Left forelimb (tissue), 1 donor: ENCODE measurements around the gene CHRNA4.

Experiments
- DNase-seq: peaks from one replicate; pipeline ENCODE4 v3.0.0-alpha.2; 2018; ENCODE audit warnings: low spot score

Gene CHRNA4

GRCh38 chr20:63320616-63321147 is 40.5 kb downstream of the CHRNA4 start:
- no peak for DNase-seq

GRCh38 chr20:63320041-63320511 is 41.1 kb downstream of the CHRNA4 start:
- DNase-seq, result no peak

DNA sequence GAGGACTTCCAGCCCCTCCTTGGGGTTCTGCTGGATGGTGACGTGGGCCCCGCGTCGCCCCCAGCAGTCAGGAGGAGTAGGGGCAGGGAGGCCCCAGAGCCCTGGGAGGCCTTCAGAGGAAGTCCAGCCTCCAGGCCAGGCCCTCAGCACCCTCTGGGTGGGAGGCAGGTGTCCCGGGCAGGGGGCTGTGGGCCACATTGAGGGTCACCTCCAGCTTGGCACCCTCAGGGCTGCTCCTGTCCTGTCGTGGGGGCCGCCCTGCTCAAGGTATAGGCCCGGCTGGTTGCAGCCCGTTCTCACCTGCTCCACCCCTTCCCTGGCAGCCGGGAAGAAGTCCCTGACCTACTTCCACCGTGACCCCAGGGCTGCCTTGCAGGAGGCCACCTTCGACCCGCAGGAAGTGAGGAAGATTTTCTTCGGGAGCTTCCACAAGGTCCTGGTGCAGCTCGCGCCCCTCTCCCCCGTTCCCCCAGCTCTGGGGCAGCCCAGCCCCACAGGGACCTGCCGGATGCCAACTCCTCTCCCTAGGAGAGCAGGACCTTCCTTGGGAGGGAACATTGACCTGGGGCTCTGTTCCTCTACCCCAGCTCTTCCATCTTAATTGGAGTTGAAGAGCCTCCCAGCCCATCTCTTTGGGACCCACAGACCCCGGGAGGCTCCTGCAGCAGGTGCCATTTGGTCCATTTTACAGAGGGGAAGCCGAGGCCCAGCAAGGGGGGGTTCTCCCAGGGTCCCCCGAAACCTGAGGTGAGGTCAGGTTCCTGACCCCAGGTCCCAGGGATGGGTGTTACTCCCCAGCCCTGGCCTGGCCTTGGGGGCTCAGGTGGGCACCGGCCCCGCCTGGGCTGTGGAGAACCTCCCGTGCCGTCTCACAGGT is 41.7 kb downstream of the CHRNA4 start:
- no peak for DNase-seq

DNA sequence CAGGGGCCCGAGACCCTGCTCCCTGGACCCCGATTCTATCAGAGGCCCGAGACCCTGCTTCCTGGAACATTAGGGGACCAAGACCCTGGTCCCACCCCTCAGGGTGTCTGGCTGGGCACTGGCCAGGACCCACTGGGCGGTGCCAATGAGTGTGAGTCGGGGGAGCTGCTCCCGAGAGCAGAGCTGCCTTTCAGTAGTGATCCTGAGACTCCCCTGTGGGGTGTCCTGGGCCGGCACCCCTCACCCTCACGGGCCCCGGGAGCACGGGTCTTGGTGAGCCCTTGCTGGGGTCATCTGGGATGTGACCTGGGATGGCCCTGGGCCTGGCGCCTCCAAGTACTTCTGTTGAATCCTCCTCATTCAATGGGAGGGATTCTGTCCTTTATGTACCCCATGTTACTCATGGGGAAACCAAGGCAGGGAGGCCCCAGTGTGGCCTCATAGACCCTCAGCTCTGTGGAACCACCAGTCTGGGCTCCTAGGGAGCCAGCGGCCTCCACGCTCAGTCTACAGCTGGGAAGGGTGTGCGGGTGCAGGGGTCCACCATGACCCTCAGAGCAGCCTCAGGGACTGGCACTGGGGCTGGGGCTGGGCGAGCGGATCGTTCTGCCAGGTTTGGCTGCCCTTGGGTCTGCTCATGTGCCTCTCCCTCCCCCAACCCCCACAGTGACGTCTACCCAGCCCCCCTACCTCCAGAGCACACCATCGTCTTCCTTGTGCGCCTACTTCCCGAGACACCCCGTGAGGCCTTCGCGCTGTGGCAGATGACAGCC is 42.6 kb downstream of the CHRNA4 start:
- no peak for DNase-seq

- DNase-seq, result no peak
Measured at GRCh38 chr20:63317601-63318291, 43.4 kb downstream of the CHRNA4 start.

DNA sequence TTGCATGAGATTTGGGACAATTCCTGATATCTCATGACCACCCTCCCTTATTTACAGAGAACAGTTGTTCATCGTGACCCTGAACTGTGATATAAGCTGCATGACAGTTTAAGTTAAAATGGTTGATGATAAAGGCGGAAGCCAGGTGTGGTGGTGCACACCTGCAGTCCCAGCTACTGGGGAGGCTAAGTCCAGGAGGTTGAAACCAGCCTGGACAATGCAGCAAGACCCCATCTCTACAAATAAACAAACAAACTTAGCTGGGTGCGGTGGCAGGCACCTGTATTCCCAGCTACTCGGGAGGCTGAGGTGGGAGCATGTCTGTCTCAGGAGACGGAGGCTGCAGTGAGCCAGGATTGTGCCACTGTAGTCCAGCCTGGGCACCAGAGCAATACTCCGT is 44.1 kb downstream of the CHRNA4 start:
- no peak for DNase-seq

DNA sequence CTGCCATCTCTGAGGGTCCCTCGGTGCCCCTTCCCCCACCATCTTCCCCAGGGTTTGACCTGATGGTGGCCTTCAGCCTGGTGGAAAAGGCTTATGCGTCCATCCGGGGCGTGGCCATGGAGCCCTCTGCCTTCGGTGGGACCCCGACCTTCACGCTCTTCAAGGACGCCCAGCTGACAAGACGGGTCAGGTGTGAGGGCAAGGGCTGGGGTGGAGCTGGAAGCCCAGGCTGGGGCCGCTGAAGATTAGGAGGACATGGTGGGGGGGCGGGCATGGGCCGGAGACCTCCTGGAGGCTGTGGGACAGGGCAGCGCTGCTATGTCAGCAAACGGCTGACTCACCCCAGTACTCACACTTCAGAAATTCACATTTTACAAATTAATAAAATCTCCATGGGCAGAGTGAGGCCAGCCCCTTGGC is 44.6 kb downstream of the CHRNA4 start:
- DNase-seq, result no peak

DNA sequence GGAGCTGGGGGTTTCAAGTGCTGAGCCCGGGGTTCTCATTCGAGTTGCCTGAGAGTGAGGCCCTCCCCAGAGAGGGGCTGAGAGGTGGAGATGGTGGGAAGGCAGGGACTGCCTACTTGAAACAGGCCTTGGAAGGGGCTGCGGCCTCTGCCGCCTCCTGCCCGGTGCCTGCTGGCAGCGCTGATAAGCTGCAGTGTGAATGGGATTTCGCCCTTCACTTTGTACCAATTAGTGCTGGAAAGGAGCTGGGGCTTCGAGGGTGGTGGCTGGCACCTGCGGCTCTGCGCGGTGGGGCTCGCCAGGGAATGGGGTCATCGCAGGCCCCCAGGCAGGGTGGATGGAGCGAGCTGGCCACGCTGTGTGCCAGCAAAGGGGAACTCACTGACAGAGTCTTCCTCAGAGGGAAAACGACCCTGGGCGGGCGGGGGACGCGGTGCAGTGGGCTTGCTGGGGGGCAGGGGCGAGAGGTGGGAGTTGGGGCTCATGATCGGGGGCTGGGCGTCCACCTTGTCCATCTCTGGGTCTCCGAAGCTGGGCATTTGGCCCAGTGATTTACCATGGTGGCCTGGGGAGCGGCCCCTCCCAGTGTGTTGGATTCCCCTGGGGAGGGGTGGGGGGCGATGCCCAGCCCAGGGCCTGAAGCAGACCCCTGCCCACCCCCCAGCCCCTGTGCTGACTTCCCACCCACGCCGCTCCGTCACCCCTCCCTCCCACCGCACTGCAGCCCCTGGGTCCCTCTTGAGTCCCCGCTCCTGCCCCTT is 45.2 kb downstream of the CHRNA4 start:
- DNase-seq, result no peak

- DNase-seq, result no peak
Measured at GRCh38 chr20:63315240-63315689, 45.9 kb downstream of the CHRNA4 start.

DNA sequence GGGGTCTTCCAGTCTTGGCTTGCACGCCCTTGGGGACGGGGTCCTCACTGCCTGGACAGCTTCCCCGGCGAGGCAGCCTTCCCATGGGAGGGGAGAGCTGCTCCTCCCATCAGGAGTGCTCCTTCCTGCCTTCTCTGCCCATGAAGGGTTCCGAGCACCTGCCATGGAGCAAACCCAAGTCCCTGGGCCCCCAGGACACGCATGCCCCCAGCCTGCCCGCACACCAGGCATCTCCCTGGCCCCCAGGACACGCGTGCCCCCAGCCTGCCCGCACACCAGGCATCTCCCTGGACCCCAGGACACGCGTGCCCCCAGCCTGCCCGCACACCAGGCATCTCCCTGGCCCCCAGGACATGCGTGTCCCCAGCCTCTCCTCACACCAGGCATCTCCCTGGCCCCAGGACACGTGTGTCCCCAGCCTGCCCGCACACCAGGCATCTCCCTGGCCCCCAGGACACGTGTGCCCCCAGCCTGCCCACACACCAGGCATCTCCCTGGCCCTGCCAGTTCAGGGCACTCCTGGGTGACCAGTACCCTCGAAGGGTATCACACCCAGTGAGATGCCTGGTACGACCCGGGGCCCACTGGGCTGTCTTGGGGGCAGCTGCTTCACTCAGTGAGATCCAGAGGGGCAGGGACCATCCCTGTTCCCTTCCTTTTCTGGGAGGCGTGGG is 46.4 kb downstream of the CHRNA4 start:
- no peak for DNase-seq

- no peak for DNase-seq
Measured at GRCh38 chr20:63314015-63314471, 47.1 kb downstream of the CHRNA4 start.

DNA sequence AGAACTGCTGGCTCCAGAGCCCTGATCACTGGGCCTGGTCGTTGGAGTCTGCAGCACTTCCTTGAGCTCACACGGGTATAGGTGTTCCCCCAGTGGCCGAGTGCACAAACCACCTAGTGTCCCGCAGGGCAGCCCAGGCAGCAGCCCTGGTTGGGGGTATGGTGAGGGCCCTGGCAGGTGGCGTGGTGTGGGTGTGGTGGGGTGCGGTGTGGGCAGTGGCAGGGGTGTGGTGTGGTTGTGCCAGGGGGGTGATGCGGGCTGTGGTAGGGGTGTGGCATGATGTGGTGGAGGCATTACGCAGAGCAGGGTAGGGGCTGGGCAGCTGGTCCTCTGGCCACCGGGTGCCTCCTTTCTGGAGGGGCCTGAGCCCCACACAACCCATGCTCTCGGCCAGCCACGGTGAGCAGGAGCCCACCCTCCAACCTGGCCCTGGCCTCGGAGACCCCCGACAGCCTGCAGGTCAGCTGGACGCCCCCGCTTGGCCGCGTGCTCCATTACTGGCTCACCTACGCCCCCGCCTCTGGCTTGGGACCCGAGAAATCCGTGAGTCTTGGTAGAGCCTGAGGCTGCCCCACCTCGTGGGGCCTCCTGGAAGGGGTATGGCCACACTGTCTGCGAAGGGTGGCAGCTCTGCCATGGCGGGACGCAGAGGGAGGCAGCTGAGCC is 47.7 kb downstream of the CHRNA4 start:
- DNase-seq, result no peak

- no peak for DNase-seq
Measured at GRCh38 chr20:63312690-63313348, 48.3 kb downstream of the CHRNA4 start.

GRCh38 chr20:63312273-63312672 is 48.9 kb downstream of the CHRNA4 start:
- no peak for DNase-seq

- DNase-seq, result no peak
Measured at GRCh38 chr20:63311833-63312243, 49.3 kb downstream of the CHRNA4 start.

DNA sequence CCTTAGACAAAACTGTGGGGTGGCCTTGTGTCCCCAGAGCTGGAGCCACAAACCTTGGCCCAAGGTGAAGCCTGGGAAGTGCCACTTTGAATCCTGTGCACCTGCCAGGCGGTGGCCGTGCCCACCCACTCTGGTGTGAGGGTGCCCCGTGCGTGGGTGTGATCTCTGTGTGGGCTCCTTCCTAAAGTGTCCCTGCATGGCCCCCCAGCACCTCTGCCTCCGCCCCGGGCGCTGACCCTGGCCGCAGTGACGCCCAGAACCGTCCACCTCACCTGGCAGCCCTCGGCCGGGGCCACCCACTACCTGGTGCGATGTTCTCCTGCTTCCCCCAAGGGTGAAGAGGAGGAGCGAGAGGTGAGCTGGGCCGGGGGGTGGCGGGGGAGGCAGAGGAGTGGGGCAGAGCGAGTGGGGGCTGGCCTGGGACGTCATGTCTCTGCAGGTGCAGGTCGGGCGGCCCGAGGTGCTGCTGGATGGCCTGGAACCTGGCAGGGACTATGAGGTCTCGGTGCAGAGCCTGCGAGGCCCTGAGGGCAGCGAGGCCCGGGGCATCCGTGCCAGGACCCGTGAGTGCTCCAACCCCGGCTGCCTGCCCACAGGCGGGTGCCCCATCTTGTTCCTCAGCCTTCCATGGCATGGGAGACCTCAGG is 49.8 kb downstream of the CHRNA4 start:
- no peak for DNase-seq

DNA sequence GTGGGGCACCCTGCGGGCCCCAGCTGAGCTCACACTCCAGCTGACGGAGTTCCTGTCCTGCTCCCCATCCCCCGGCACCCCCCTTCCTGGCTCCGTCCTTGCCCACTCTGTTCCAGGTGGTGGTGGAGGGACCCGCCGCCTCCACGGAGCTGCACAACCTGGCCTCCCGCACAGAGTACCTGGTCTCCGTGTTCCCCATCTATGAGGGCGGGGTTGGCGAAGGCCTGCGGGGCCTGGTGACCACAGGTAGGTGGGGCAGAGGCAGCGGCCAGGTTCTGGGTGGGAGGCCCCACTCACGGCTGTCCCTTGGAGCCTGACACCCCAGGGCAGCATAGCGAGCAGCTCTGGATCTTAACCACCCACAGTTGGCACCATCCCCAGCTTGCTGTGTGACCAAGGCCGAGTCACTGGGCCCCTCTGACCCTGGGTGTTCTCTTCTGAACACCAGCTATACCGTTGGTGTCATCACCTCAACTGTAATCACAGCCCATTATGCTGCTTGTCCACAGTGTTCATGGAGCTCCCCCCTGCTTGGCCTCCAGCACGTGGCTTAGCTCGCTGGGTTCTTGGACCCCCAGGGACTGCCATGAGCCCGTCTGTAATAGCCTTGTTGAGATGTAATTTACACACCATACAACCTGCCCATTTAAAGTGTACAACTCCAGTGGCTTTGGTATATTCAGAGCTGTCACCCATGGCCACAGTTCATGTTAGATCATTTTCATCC is 50.7 kb downstream of the CHRNA4 start:
- DNase-seq, result no peak
